SK-N-MC (cell line): ENCODE results near the gene NOP14.

ENCODE experiments used
- EZH2 ChIP-seq: fragments of 200-600 bp; sonication (generic); IDR thresholded peaks from one replicate; pipeline ENCODE4 v1.6.1; 2017; ENCODE audit warnings: antibody characterized with exemption
- FOXP2 ChIP-seq: optimal IDR thresholded peaks from 2 replicates; pipeline ENCODE3; 2011; ENCODE audit warnings: mild to moderate bottlenecking, moderate library complexity; ENCODE audit not compliant: insufficient read depth; ENCODE audit errors: extremely low read length, control extremely low read depth
- POLR2AphosphoS5 ChIP-seq: IDR thresholded peaks from 2 replicates; pipeline ENCODE4 v1.6.1; 2012; ENCODE audit warnings: mild to moderate bottlenecking, low read depth, low read length, borderline replicate concordance

DNA sequence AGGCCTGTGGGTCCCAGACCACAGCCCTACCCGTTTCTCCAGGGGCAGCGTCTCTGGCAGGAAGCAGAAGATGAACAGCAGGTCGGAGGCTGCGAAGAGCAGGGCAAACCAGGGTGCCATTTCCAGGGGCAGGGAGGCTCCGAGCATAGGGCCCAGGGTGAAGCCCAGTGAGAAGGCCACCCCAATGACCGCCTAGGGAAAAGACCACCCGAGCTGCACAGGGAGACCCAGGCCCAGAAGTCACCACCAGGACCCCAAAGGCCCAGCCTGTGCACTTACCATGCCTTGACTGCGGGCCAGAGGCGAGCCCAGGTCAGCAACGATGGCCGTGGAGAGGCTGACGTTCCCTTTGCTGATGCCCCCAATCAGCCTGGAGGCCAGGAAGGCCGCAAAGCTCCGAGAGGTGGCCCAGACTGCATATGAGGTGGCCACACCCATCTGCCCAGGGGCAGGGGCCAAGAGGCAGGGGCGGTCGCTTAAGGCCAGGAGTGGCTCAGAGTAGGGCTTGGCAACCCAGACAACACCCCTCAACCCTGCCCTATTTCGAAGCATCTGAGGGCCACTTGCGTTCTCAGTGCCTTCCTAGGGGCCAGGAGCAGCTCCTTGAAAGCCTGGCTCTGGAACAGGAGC, 30.8 kb downstream of the NOP14 start:
- TF ChIP-seq EZH2 (no peak), POLR2AphosphoS5 (no peak), FOXP2 (no peak)
